Left colon (tissue), 2 donors: ENCODE results near the gene IGFBP2. TPM values are rescaled to one million over a fixed set of nuclear protein-coding genes. Genes with fewer than 3 reads are reported as not detected.

Experiments
- total RNA-seq, 2 donors: library from RNA; stranded (reverse); fragmentation: NEBNext Ultra II Directional; extraction: Animal tissue kit (Norgen Biotek cat#: 25700); gene quantifications; one replicate each; pipeline ENCODE4 v1.2.1, GENCODE V29; 2021
- donor health status: DM: no; HTN: no; CAD: no.
- donor health status: DM: yes; HTN: yes; CAD: no.

IGFBP2 gene
- total RNA-seq, 2 donors from 2014 or later: 120 to 143 TPM

Other genes with a start within 250 kb of the IGFBP2 start
- gene SMARCAL1, start 220.9 kb upstream of the IGFBP2 start, total RNA-seq: 10 to 100 TPM; 14.7 to 16.1 TPM
- 1,000 to 10,000 TPM; 1,768 to 1,865 TPM for gene RPL37A, start 134.6 kb upstream of the IGFBP2 start, total RNA-seq
- 100 to 1,000 TPM in 1 of 2 donors, 10 to 100 TPM in 1; 40.0 to 135 TPM for gene IGFBP5, start 62.1 kb downstream of the IGFBP2 start, total RNA-seq
- not detected for gene TNP1, start 226.6 kb downstream of the IGFBP2 start, total RNA-seq